HG03045 (cell line): ENCODE results near the gene NPC1L1.

Experiments used
- ATAC-seq: cut with Tn5 transposase; IDR thresholded peaks from one replicate; pipeline ENCODE4 v1.9.1; 2021; ENCODE audit warnings: mild to moderate bottlenecking, moderate library complexity; ENCODE audit not compliant: unreplicated experiment

The NPC1L1 gene

GRCh38 chr7:44541028-44541869 lies at the start of gene NPC1L1:
Gene NPC1L1, minus strand, starts transcription at chr7:44541330. Its CDS starts 71 bp downstream, at chr7:44541259.
- ATAC-seq, result no peak

GRCh38 chr7:44590910-44591309 lies 49.8 kb upstream of the NPC1L1 start:
- ATAC-seq, result no peak

- no peak for ATAC-seq
These were observed 46.9 kb upstream of the NPC1L1 start for GRCh38 chr7:44587843-44588711.

- no peak for ATAC-seq
These were observed 42.2 kb upstream of the NPC1L1 start for GRCh38 chr7:44583146-44583865.

GRCh38 chr7:44581879-44582603 lies 40.9 kb upstream of the NPC1L1 start, which contains the start of gene TMED4:
Gene TMED4, minus strand, starts transcription at chr7:44582231. Its CDS starts 25 bp downstream, at chr7:44582206.
- peak; percentile 84 for ATAC-seq

- peak; percentile 33 for ATAC-seq
These were observed 40.1 kb upstream of the NPC1L1 start for GRCh38 chr7:44580945-44581878.

- ATAC-seq, result no peak
These were observed 35.1 kb upstream of the NPC1L1 start for GRCh38 chr7:44576228-44576627.

GRCh38 chr7:44575054-44575453 lies 33.9 kb upstream of the NPC1L1 start:
- no peak for ATAC-seq

GRCh38 chr7:44574287-44574872 lies 33.2 kb upstream of the NPC1L1 start:
- ATAC-seq, result no peak

- peak; percentile 93 for ATAC-seq
These were observed 32.5 kb upstream of the NPC1L1 start, which contains the start of gene DDX56 for GRCh38 chr7:44573464-44574286. Gene DDX56, minus strand, starts transcription at chr7:44573908. Its CDS starts 13 bp downstream, at chr7:44573895.

GRCh38 chr7:44572771-44573170 lies 31.6 kb upstream of the NPC1L1 start:
- ATAC-seq, result no peak

- ATAC-seq, result no peak
These were observed 28.8 kb upstream of the NPC1L1 start for GRCh38 chr7:44569959-44570358.

GRCh38 chr7:44568771-44569560 lies 27.8 kb upstream of the NPC1L1 start:
- ATAC-seq, result no peak

- ATAC-seq, result no peak
These were observed 26.8 kb upstream of the NPC1L1 start for GRCh38 chr7:44567884-44568283.

GRCh38 chr7:44566680-44567079 lies 25.6 kb upstream of the NPC1L1 start:
- ATAC-seq, result no peak

- ATAC-seq, result peak; percentile 17
These were observed 24.8 kb upstream of the NPC1L1 start for GRCh38 chr7:44565795-44566559.
